Mesendoderm (in vitro differentiated cells): ENCODE measurements around the gene CRIM1.

Experiments
- DNase-seq: peaks from one replicate; pipeline ENCODE4 v3.0.0; 2013
- H2AK5ac ChIP-seq: 2 replicates; pipeline ENCODE4 v1.6.1; 2013; ENCODE audit warnings: low read length, inconsistent platforms
- H2BK120ac ChIP-seq: 2 replicates; pipeline ENCODE4 v1.6.1; 2013; ENCODE audit warnings: low read depth, mild to moderate bottlenecking, low read length, moderate library complexity, mixed read lengths
- H2BK15ac ChIP-seq: replicated peaks from 2 replicates; pipeline ENCODE4 v1.6.1; 2013; ENCODE audit warnings: low read depth, mild to moderate bottlenecking, moderate library complexity
- H2BK5ac ChIP-seq: 2 replicates; pipeline ENCODE4 v1.6.1; 2013; ENCODE audit warnings: low read length, inconsistent platforms
- H3K18ac ChIP-seq: 2 replicates; pipeline ENCODE4 v1.6.1; 2013; ENCODE audit warnings: mild to moderate bottlenecking, low read length, mixed read lengths
- H3K23ac ChIP-seq: one replicate; pipeline ENCODE4 v1.6.1; 2013; ENCODE audit warnings: low read length
- H3K27ac ChIP-seq: 2 replicates; pipeline ENCODE4 v1.5.1; 2013; ENCODE audit warnings: low read depth, mild to moderate bottlenecking, inconsistent platforms, low read length, moderate library complexity
- H3K27me3 ChIP-seq: 2 replicates; pipeline ENCODE4 v1.6.1; 2013; ENCODE audit warnings: low read length, control low read depth, mild to moderate bottlenecking, inconsistent platforms; ENCODE audit not compliant: insufficient read depth, poor library complexity
- H3K36me3 ChIP-seq: 2 replicates; pipeline ENCODE4 v1.6.1; 2013; ENCODE audit warnings: low read length, inconsistent platforms; ENCODE audit not compliant: control insufficient read depth, insufficient read depth
- H3K4ac ChIP-seq: one replicate; pipeline ENCODE4 v1.6.1; 2013; ENCODE audit warnings: low read depth, mild to moderate bottlenecking, low read length, moderate library complexity
- H3K4me1 ChIP-seq: 2 replicates; pipeline ENCODE4 v1.6.1; 2013; ENCODE audit warnings: low read depth, low read length, inconsistent platforms; ENCODE audit not compliant: control insufficient read depth
- H3K4me2 ChIP-seq: 2 replicates; pipeline ENCODE4 v1.6.1; 2013; ENCODE audit warnings: low read length
- H3K4me3 ChIP-seq: 2 replicates; pipeline ENCODE4 v1.5.1; 2013; ENCODE audit warnings: mild to moderate bottlenecking, low read length
- H3K56ac ChIP-seq: one replicate; pipeline ENCODE4 v1.6.1; 2013; ENCODE audit warnings: low read length
- H3K79me1 ChIP-seq: 2 replicates; pipeline ENCODE4 v1.6.1; 2013; ENCODE audit warnings: low read length, inconsistent platforms
- H3K79me2 ChIP-seq: 2 replicates; pipeline ENCODE4 v1.6.1; 2013; ENCODE audit warnings: mild to moderate bottlenecking, low read length; ENCODE audit not compliant: control insufficient read depth, insufficient read depth
- H3K9ac ChIP-seq: 2 replicates; pipeline ENCODE4 v1.6.1; 2013; ENCODE audit warnings: low read length, inconsistent platforms
- H4K5ac ChIP-seq: one replicate; pipeline ENCODE4 v1.6.1; 2013; ENCODE audit warnings: low read length
- H4K8ac ChIP-seq: one replicate; pipeline ENCODE4 v1.6.1; 2013; ENCODE audit warnings: low read depth, mild to moderate bottlenecking, control low read depth, low read length, moderate library complexity
- WGBS: extraction: QIAGEN DNeasy Blood & Tissue Kit; methylation state at CpG from one replicate; pipeline ENCODE4 v1.1.7; 2013; ENCODE audit warnings: low lambda C conversion rate, missing lambda C conversion rate; ENCODE audit not compliant: insufficient coverage; ENCODE audit errors: extremely low coverage; 5-methylcytosine and 5-hydroxymethylcytosine counted together

CRIM1 gene

GRCh38 chr2:36560726-36561125, 205.1 kb downstream of the CRIM1 start:
- Histone ChIP-seq H3K79me2 (no peaks in the 10 kb centered on the region), H2AK5ac (no peak overlapping the region), H3K4me3 (no peak overlapping the region), H2BK15ac (no peak overlapping the region), H3K9ac (no peak overlapping the region), H4K8ac (no peak overlapping the region), H3K4me2 (no peak overlapping the region), H3K4ac (no peak overlapping the region), H3K18ac (no peak overlapping the region), H3K56ac (no peak overlapping the region), H2BK120ac (no peak overlapping the region), H4K5ac (no peak overlapping the region), H3K36me3 (no peaks in the 10 kb centered on the region), H3K4me1 (peaks cover 6% of the 10 kb centered on the region), H3K79me1 (peaks cover 1% of the 10 kb centered on the region), H3K27me3 (no peaks in the 10 kb centered on the region), H2BK5ac (no peak overlapping the region), H3K27ac (no peak overlapping the region), H3K23ac (no peak overlapping the region)
- DNase-seq, result no peak
- no CpG with 5 or more reads among the region's 5 CpGs for WGBS

- no peak overlapping the region for H3K4ac ChIP-seq
Measured at GRCh38 chr2:36561237-36561944, 205.8 kb downstream of the CRIM1 start.

GRCh38 chr2:36562240-36562639, 206.7 kb downstream of the CRIM1 start:
- no peak overlapping the region for H3K4me3 ChIP-seq
- H2BK15ac ChIP-seq, result no peak overlapping the region
- no peak overlapping the region for H3K4me2 ChIP-seq
- H3K79me1 ChIP-seq, result peaks cover 1% of the 10 kb centered on the region
- H3K27me3 ChIP-seq, result no peaks in the 10 kb centered on the region
- H3K4ac ChIP-seq, result no peak overlapping the region
- no peaks in the 10 kb centered on the region for H3K36me3 ChIP-seq
- H3K4me1 ChIP-seq, result peaks cover 6% of the 10 kb centered on the region
- WGBS, result no CpG with 5 or more reads among the region's 1 CpG
- H3K9ac ChIP-seq, result no peak overlapping the region
- H2AK5ac ChIP-seq, result no peak overlapping the region
- peak; percentile 49 for DNase-seq
- no peak overlapping the region for H3K27ac ChIP-seq
- no peaks in the 10 kb centered on the region for H3K79me2 ChIP-seq
- no peak overlapping the region for H2BK120ac ChIP-seq
- no peak overlapping the region for H3K18ac ChIP-seq
- H4K8ac ChIP-seq, result no peak overlapping the region
- peak overlapping the region; percentile 27 for H3K56ac ChIP-seq
- no peak overlapping the region for H3K23ac ChIP-seq
- H4K5ac ChIP-seq, result no peak overlapping the region
- H2BK5ac ChIP-seq, result no peak overlapping the region

More at GRCh38 chr2:36561237-36561944, 205.8 kb downstream of the CRIM1 start:
- no CpG with 5 or more reads among the region's 8 CpGs for WGBS
- Histone ChIP-seq H3K4me2 (no peak overlapping the region), H3K23ac (no peak overlapping the region), H3K79me1 (peaks cover 1% of the 10 kb centered on the region), H3K27me3 (no peaks in the 10 kb centered on the region), H3K56ac (no peak overlapping the region), H2BK15ac (no peak overlapping the region), H3K9ac (no peak overlapping the region), H3K27ac (peak overlapping the region; percentile 9), H4K5ac (no peak overlapping the region), H3K4me1 (peaks cover 6% of the 10 kb centered on the region), H3K79me2 (no peaks in the 10 kb centered on the region), H3K18ac (peak overlapping the region; percentile 39), H3K4me3 (no peak overlapping the region), H3K36me3 (no peaks in the 10 kb centered on the region), H4K8ac (no peak overlapping the region), H2BK5ac (no peak overlapping the region), H2BK120ac (no peak overlapping the region), H2AK5ac (no peak overlapping the region)
- DNase-seq, result peak; percentile 94

- Histone ChIP-seq H3K9ac (no peak overlapping the region), H3K23ac (no peak overlapping the region), H3K4ac (no peak overlapping the region), H3K18ac (no peak overlapping the region), H3K79me2 (no peaks in the 10 kb centered on the region), H4K5ac (no peak overlapping the region), H3K4me1 (peaks cover 6% of the 10 kb centered on the region), H3K36me3 (no peaks in the 10 kb centered on the region), H4K8ac (no peak overlapping the region), H3K4me3 (no peak overlapping the region), H2BK15ac (no peak overlapping the region), H3K4me2 (no peak overlapping the region), H2AK5ac (no peak overlapping the region), H3K79me1 (peaks cover 1% of the 10 kb centered on the region), H2BK120ac (no peak overlapping the region), H3K27ac (no peak overlapping the region), H2BK5ac (no peak overlapping the region), H3K27me3 (no peaks in the 10 kb centered on the region), H3K56ac (no peak overlapping the region)
- no CpG with 5 or more reads among the region's 3 CpGs for WGBS
- DNase-seq, result peak; percentile 82
Measured at GRCh38 chr2:36562973-36563532, 207.5 kb downstream of the CRIM1 start.

- Histone ChIP-seq H3K36me3 (no peaks in the 10 kb centered on the region), H3K27me3 (no peaks in the 10 kb centered on the region), H4K8ac (no peak overlapping the region), H3K4me3 (no peak overlapping the region), H3K23ac (no peak overlapping the region), H3K4me2 (no peak overlapping the region), H3K56ac (no peak overlapping the region), H2AK5ac (no peak overlapping the region), H3K4me1 (peaks cover 8% of the 10 kb centered on the region), H3K79me1 (peaks cover 1% of the 10 kb centered on the region), H2BK15ac (no peak overlapping the region), H3K18ac (no peak overlapping the region), H3K9ac (no peak overlapping the region), H4K5ac (no peak overlapping the region), H3K27ac (no peak overlapping the region), H2BK120ac (no peak overlapping the region), H3K79me2 (no peaks in the 10 kb centered on the region), H3K4ac (no peak overlapping the region), H2BK5ac (no peak overlapping the region)
- 100% methylated on average over 1 of the region's 11 CpGs for WGBS
- no peak for DNase-seq
Measured at GRCh38 chr2:36564377-36564930, 208.9 kb downstream of the CRIM1 start.
